Measurements from ENCODE around the gene RAD50. TPM values are rescaled to one million over a fixed set of nuclear protein-coding genes. Genes with fewer than 3 reads are reported as not detected.

The RAD50 gene
- total and polyA plus RNA-seq, 10 of the 15 experiments (the other 5 are each of a cell fraction or from before 2014, with no cell fraction given) = 12.8 to 68.6 (median 47.0) TPM

DNA sequence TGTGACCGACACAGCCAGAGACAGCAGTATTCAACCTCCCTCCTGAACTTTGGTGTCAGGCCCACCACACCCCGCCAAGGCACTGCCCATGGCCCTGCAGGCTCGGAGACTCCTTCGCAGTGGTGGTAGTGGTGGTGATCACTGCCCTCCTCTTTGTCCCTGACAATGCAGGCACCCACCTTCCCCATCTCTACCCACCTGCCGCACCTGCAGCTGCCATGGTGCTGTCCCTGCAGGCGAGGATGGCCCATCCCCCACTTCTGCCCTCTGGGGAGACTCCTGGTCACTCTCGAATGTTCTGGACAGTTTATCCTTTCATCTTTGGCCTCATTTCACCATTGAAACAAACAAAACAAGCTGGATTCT lies 112.7 kb downstream of the RAD50 start (continued):
- TF ChIP-seq ZNF217 (IDR thresholded peaks at IDR 0.05) (no peak), SUPT20H (IDR thresholded peaks at IDR 0.05; ENCODE audit: borderline replicate concordance, control insufficient read depth, low read depth, low read length) (no peak), TARDBP (IDR thresholded peaks at IDR 0.05; ENCODE audit: borderline replicate concordance) (no peak), EP300 (IDR thresholded peaks at IDR 0.05; ENCODE audit: borderline replicate concordance in 1 of 2, control insufficient read depth in 1 of 2, low read depth in 2 of 2, low read length in 2 of 2) (no peak), ZNF207 (IDR thresholded peaks at IDR 0.05; ENCODE audit: borderline replicate concordance) (no peak)

DNA sequence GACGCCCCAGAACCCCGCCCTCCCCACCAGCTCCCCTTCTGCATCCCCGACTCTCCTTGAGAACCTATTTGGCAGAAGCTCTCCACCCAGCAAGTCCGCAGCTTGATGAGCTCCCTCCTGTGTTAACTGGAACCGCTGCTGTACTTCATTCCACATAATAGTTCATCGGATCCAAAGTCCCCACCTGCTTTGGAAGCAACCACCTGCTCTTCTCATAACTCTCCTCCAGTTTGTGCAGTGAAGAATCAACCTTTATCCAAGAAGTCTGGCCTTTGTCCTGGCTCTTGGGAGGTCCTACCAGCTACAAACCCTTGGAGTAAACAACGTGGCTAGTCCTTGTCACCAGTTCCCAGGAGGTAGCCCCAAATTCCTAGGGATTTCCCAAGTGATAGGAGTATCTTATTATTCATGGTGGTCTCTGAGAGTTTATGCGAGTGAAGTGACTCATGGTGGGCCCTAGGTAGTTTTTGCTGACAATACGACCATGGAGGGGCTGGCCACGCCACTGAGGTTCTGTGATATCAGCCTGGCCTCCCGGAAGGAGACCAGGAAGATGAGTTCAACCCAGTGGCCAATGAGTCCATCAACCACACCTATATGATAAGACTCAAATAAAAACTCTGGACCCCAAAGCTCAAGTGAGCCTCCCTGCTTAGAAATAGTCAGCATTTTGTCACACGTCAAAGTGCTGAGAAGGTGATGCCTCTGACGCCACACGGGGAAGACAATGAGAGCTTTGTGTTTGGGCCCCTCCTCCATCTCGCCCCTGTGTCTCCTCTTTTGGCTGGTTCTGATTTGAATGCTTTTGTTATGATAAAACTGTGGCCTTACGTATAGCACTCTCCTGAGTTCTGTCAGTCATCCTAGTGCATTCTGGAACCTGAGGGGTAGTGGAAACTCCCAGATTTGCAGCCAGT lies 113.4 kb downstream of the RAD50 start:
- H3K9ac ChIP-seq (ENCODE audit: control insufficient read depth, insufficient read depth, low read length) = no peak overlapping the region
- 88% methylated on average over 16 of the region's 16 CpGs for WGBS (ENCODE audit: insufficient coverage, insufficient replicate concordance, low lambda C conversion rate, missing lambda C conversion rate)
- no peak overlapping the region for H3K4me3 ChIP-seq
- ChIA-PET POLR2A (interaction anchor here (1.0 to 11.2 kb wide), 4 partner anchors 8 to 67 kb away, joined by 3 to 118 read pairs (median 3); partner anchors contain the start of genes IL13 and KIF3A), SMC1A (ENCODE audit: uncharacterized antibody, unreplicated experiment) (interaction anchor here (0.6 to 11.4 kb wide), 2 partner anchors 8 to 182 kb away, joined by 3 to 156 read pairs; partner anchors contain the start of gene IL13), RAD21 (ENCODE audit: unreplicated experiment) (interaction anchor here (0.8 to 1.9 kb wide), 4 partner anchors 24 to 150 kb away, joined by 3 to 6 read pairs (median 3); no protein-coding TSS in a partner anchor), CTCF (interaction anchor here (0.7 to 1.5 kb wide), 3 partner anchors 9 to 19 kb away, joined by 3 read pairs; no protein-coding TSS in a partner anchor)
- in situ Hi-C loops (cut with MboI) = no loop called here
- H3K27me3 ChIP-seq (replicated peaks in 1 of 2; ENCODE audit: control insufficient read depth in 2 of 2, insufficient read depth in 2 of 2, low read length in 1 of 2) = no peaks in the 10 kb centered on the region
- no peaks in the 10 kb centered on the region for H3K36me3 ChIP-seq (ENCODE audit: control insufficient read depth in 2 of 2, insufficient read depth in 2 of 2, low read length in 1 of 2)
- no TSS peak for BruUV-seq (replicated peaks)
- no peak for TF ChIP-seq MXI1 (IDR thresholded peaks at IDR 0.05; ENCODE audit: low read depth, low read length)
- TF ChIP-seq, protein P1, sequence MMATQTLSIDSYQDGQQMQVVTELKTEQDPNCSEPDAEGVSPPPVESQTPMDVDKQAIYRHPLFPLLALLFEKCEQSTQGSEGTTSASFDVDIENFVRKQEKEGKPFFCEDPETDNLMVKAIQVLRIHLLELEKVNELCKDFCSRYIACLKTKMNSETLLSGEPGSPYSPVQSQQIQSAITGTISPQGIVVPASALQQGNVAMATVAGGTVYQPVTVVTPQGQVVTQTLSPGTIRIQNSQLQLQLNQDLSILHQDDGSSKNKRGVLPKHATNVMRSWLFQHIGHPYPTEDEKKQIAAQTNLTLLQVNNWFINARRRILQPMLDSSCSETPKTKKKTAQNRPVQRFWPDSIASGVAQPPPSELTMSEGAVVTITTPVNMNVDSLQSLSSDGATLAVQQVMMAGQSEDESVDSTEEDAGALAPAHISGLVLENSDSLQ (IDR thresholded peaks at IDR 0.05) = peak; percentile 66; the same call in 1 of the 2 replicates
- H4K20me1 ChIP-seq (ENCODE audit: control insufficient read depth, insufficient read depth) = no peaks in the 10 kb centered on the region
- H3K4me1 ChIP-seq (ENCODE audit: control insufficient read depth, insufficient read depth, low read length) = peaks cover 24% of the 10 kb centered on the region
- no peak overlapping the region for H3K27ac ChIP-seq (ENCODE audit: control insufficient read depth, insufficient read depth)
- DNase-seq (ENCODE audit: low read depth, low spot score) = no peak
- H2AFZ ChIP-seq (ENCODE audit: control insufficient read depth, low read depth, low read length) = no peak overlapping the region
- H3K79me2 ChIP-seq (ENCODE audit: control insufficient read depth, insufficient read depth, low read length) = no peaks in the 10 kb centered on the region
- no peak overlapping the region for H3K4me2 ChIP-seq (ENCODE audit: control insufficient read depth, insufficient read depth)
- no peak for FAIRE-seq
- ATAC-seq = no peak
- intact Hi-C loops (cut with micrococcal nuclease; ENCODE audit: unreplicated experiment) = no loop called here
- H3K9me3 ChIP-seq (replicated peaks; ENCODE audit: control insufficient read depth, insufficient read depth, low read length) = no peaks in the 10 kb centered on the region

Measured in GM12878 (cell line).